Measurements from ENCODE around the gene SLC31A2.
"Not testable (repeated sequence)": the region's sequence is repeated elsewhere in the genome, so short reads cannot be mapped to it uniquely, and the experiment has no call there.

SLC31A2 gene

DNA sequence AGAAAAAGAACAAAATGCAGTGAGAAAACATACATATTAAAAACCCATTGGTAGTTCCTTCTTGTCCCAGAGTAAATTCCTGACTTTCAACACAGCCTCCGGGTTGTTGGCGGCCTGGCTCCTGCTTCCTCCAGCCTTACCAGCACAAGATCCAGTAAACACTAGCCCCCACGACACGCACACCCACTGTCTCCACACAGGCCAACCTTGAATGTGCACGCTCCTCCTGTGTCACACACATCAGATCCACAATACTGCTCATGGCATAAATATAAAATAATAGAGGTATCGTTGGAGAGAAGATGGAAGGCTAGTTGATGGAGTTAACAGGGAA, 2.5 kb upstream of the SLC31A2 start:
- H4K8ac ChIP-seq (ENCODE audit: low read length) = no peak overlapping the region
- H4K91ac ChIP-seq (ENCODE audit: low read length) = no peak overlapping the region
- H2BK12ac ChIP-seq (ENCODE audit: low read length in 2 of 2) = no peak overlapping the region
- no peak for DNase-seq
- H3K4ac ChIP-seq (ENCODE audit: low read depth in 1 of 2, low read length in 2 of 2) = no peak overlapping the region
- H2BK5ac ChIP-seq (ENCODE audit: low read depth, low read length, poor library complexity, severe bottlenecking) = no peak overlapping the region
- no peak overlapping the region for H2AFZ ChIP-seq (ENCODE audit: low read depth, low read length)
- H3K14ac ChIP-seq (ENCODE audit: low read length in 2 of 2) = no peak overlapping the region
- peak overlapping the region in 1 of 2 experiments; percentile 93 for H3K23ac ChIP-seq (ENCODE audit: low read length in 2 of 2)
- peaks cover 0 to 10% of the 10 kb centered on the region in 2 experiments for H3K36me3 ChIP-seq (ENCODE audit: control insufficient read depth in 1 of 2, insufficient read depth in 2 of 2, low read depth in 1 of 2, low read length in 2 of 2)
- no peak overlapping the region for H3K4me2 ChIP-seq (ENCODE audit: low read length, poor library complexity, severe bottlenecking)
- H3K79me1 ChIP-seq (replicated peaks; ENCODE audit: low read length, poor library complexity, severe bottlenecking) = peaks cover 7% of the 10 kb centered on the region
- no peak overlapping the region for H2BK15ac ChIP-seq (ENCODE audit: low read depth, poor library complexity, severe bottlenecking)
- H3K9me3 ChIP-seq (ENCODE audit: control insufficient read depth, low read length) = no peaks in the 10 kb centered on the region
- H3K4me1 ChIP-seq (ENCODE audit: control insufficient read depth, insufficient read depth, low read depth, low read length) = peaks cover 8% of the 10 kb centered on the region
- no peak overlapping the region for H3K18ac ChIP-seq (ENCODE audit: low read depth in 1 of 2, low read length in 2 of 2)
- WGBS = 97% methylated on average over 3 of the region's 6 CpGs
- no peak overlapping the region for H2AK5ac ChIP-seq (ENCODE audit: low read length, severe bottlenecking)
- no peak overlapping the region for H2BK120ac ChIP-seq (ENCODE audit: low read depth, low read length)
- no peak overlapping the region for H3K4me3 ChIP-seq (ENCODE audit: insufficient read depth in 1 of 2, low read depth in 1 of 2, low read length in 2 of 2)
- H3K9ac ChIP-seq (ENCODE audit: low read length) = no peak overlapping the region
- peaks cover 17 to 27% of the 10 kb centered on the region in 2 experiments for H3K27me3 ChIP-seq (ENCODE audit: control insufficient read depth in 1 of 2, insufficient read depth in 1 of 2, low read length in 2 of 2)
- no peak overlapping the region for H3K27ac ChIP-seq (ENCODE audit: low read length, poor library complexity, severe bottlenecking)

DNA sequence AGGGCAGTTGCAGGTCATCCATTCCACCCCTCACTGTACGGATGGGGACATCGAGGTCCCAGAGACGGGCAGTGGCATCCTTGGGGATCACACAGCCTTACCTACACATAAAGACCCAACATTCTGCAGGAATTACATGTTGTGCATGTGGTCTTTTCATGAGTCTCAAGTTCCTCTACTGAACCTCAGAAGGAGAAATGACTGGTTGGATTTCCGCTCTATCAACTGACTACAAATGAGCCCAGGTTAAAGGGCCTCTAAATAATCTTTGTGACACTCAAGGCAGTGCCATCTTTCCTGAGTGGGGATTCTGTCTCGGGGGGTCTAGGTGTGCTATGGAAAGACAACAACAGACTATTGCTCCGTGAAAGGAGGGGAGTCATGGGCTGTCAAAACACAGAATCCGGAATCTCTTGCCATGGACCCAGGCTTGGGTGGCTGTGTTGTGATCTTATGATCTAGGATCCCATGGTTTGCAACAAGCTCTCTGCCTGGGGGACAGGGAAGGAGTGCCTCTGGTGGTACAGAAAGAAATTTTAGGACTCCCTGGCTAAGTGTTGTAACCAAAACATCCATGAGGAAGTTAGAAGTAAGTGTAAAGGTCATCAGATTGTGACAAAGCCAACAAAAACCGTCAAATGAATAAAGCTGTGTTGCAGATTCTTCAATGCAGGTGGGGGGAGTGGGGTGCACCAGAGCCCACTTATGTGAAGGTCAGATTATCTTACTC, 1.9 kb upstream of the SLC31A2 start:
- H2AK5ac ChIP-seq (ENCODE audit: low read length, severe bottlenecking) = no peak overlapping the region
- no peak overlapping the region for H2BK15ac ChIP-seq (ENCODE audit: low read depth, poor library complexity, severe bottlenecking)
- H3K4ac ChIP-seq (ENCODE audit: low read depth in 1 of 2, low read length in 2 of 2) = no peak overlapping the region
- H4K8ac ChIP-seq (ENCODE audit: low read length) = no peak overlapping the region
- no peak overlapping the region for H2BK120ac ChIP-seq (ENCODE audit: low read depth, low read length)
- H3K9me3 ChIP-seq (ENCODE audit: control insufficient read depth, low read length) = no peaks in the 10 kb centered on the region
- H2BK5ac ChIP-seq (ENCODE audit: low read depth, low read length, poor library complexity, severe bottlenecking) = no peak overlapping the region
- no peak overlapping the region for H3K27ac ChIP-seq (ENCODE audit: low read length, poor library complexity, severe bottlenecking)
- no peak overlapping the region for H2BK12ac ChIP-seq (ENCODE audit: low read length in 2 of 2)
- H3K9ac ChIP-seq (ENCODE audit: low read length) = no peak overlapping the region
- no peak overlapping the region for H3K4me2 ChIP-seq (ENCODE audit: low read length, poor library complexity, severe bottlenecking)
- H3K4me3 ChIP-seq (ENCODE audit: insufficient read depth in 1 of 2, low read depth in 1 of 2, low read length in 2 of 2) = no peak overlapping the region
- H3K23ac ChIP-seq (ENCODE audit: low read length in 2 of 2) = no peak overlapping the region
- H3K36me3 ChIP-seq (ENCODE audit: control insufficient read depth in 1 of 2, insufficient read depth in 2 of 2, low read depth in 1 of 2, low read length in 2 of 2) = peaks cover 0 to 14% of the 10 kb centered on the region in 2 experiments
- 92% methylated on average over 8 of the region's 8 CpGs for WGBS
- no peak for DNase-seq
- no peak overlapping the region for H3K14ac ChIP-seq (ENCODE audit: low read length in 2 of 2)
- peaks cover 7% of the 10 kb centered on the region for H3K79me1 ChIP-seq (replicated peaks; ENCODE audit: low read length, poor library complexity, severe bottlenecking)
- H3K4me1 ChIP-seq (ENCODE audit: control insufficient read depth, insufficient read depth, low read depth, low read length) = peaks cover 8% of the 10 kb centered on the region
- no peak overlapping the region for H2AFZ ChIP-seq (ENCODE audit: low read depth, low read length)
- peaks cover 13 to 21% of the 10 kb centered on the region in 2 experiments for H3K27me3 ChIP-seq (ENCODE audit: control insufficient read depth in 1 of 2, insufficient read depth in 1 of 2, low read length in 2 of 2)
- no peak overlapping the region for H3K18ac ChIP-seq (ENCODE audit: low read depth in 1 of 2, low read length in 2 of 2)
- H4K91ac ChIP-seq (ENCODE audit: low read length) = no peak overlapping the region

DNA sequence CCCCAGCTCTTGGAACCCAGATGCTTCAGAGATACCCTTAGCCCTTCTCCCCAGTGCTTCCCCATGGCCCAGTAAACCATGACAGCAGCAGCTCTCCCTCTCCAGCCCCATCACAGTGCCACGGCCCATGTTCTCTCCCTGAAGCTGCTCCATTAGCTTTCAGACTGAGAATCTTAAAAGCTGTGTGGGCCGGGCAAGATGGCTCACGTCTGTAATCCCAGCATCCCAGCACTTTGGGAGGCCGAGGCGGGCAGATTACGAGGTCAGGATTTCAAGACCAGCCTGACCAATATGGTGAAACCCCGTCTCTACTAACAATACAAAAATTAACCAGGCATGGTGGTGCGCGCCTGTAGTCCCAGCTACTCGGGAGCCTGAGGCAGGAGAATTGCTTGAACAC, 1.2 kb upstream of the SLC31A2 start:
- not testable (repeated sequence) for H3K79me1 ChIP-seq (replicated peaks; ENCODE audit: low read length, poor library complexity, severe bottlenecking); H2BK12ac ChIP-seq (ENCODE audit: low read length in 2 of 2); H3K23ac ChIP-seq (ENCODE audit: low read length in 2 of 2); H3K4me3 ChIP-seq (ENCODE audit: insufficient read depth in 1 of 2, low read depth in 1 of 2, low read length in 2 of 2); H3K4ac ChIP-seq (ENCODE audit: low read depth in 1 of 2, low read length in 2 of 2); H3K9me3 ChIP-seq (ENCODE audit: control insufficient read depth, low read length); H2BK120ac ChIP-seq (ENCODE audit: low read depth, low read length); H4K91ac ChIP-seq (ENCODE audit: low read length); H3K27ac ChIP-seq (ENCODE audit: low read length, poor library complexity, severe bottlenecking); H2BK5ac ChIP-seq (ENCODE audit: low read depth, low read length, poor library complexity, severe bottlenecking); H3K9ac ChIP-seq (ENCODE audit: low read length); H3K4me2 ChIP-seq (ENCODE audit: low read length, poor library complexity, severe bottlenecking); H3K14ac ChIP-seq (ENCODE audit: low read length in 2 of 2); H3K18ac ChIP-seq (ENCODE audit: low read depth in 1 of 2, low read length in 2 of 2); H2BK15ac ChIP-seq (ENCODE audit: low read depth, poor library complexity, severe bottlenecking); H2AFZ ChIP-seq (ENCODE audit: low read depth, low read length); H2AK5ac ChIP-seq (ENCODE audit: low read length, severe bottlenecking); H4K8ac ChIP-seq (ENCODE audit: low read length); DNase-seq
- Histone ChIP-seq H3K36me3 (ENCODE audit: control insufficient read depth in 1 of 2, insufficient read depth in 2 of 2, low read depth in 1 of 2, low read length in 2 of 2) (peaks cover 0 to 14% of the 10 kb centered on the region in 2 experiments), H3K27me3 (ENCODE audit: control insufficient read depth in 1 of 2, insufficient read depth in 1 of 2, low read length in 2 of 2) (peaks cover 13 to 20% of the 10 kb centered on the region in 2 experiments), H3K4me1 (ENCODE audit: control insufficient read depth, insufficient read depth, low read depth, low read length) (peaks cover 11% of the 10 kb centered on the region)
- WGBS = 89% methylated on average over 10 of the region's 10 CpGs

DNA sequence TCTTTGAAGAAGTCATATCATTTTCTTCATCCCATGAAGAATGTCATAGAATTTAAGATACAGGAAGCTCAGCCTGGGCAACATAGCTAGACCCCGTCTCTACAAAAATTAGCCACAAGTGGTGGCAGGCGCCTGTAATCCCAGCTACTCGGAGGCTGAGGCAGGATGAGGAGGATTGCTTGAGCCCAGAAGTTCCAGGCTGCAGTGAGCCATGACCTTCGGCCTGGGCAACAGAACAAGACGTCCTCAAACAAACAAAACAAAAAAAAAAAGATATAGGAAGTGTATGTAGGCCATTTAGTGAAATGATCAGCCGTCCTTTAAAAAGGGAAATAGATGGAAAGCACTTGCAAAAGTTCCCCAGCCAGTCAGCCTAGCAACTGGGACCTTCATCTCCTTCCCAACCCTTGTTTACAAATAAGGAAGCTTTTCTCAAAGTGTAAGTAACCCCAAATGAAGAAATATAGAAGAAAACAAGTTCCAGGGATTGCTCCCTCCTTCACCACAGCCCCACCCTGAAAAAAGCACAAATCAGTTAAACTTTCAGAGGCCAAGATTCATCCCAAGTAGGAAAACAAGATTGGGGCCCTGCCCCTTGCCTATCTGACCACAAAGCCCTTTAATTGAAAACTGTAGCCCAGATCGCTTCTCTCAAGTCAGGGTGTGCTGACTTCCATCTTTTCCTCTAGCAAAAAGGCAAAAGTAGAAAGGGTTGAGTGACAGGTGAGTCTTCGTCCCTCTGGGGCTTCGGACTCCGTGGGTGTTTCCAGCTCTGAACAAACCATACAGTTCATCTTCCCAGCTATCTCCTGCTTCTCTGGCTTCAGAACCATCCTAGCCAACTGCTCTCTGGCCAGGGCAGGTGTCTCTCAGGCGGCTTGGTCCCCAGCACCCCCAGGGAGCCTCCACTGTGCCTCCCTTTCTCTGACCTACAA, 1.2 kb downstream of the SLC31A2 start:
- Histone ChIP-seq H2BK12ac (ENCODE audit: low read length in 2 of 2) (no peak overlapping the region), H3K23ac (ENCODE audit: low read length in 2 of 2) (peak overlapping the region in 1 of 2 experiments; percentile 27), H3K18ac (ENCODE audit: low read depth in 1 of 2, low read length in 2 of 2) (no peak overlapping the region), H3K27ac (ENCODE audit: low read length, poor library complexity, severe bottlenecking) (no peak overlapping the region), H2BK5ac (ENCODE audit: low read depth, low read length, poor library complexity, severe bottlenecking) (no peak overlapping the region), H3K27me3 (ENCODE audit: control insufficient read depth in 1 of 2, insufficient read depth in 1 of 2, low read length in 2 of 2) (peaks cover 0 to 5% of the 10 kb centered on the region in 2 experiments), H2AK5ac (ENCODE audit: low read length, severe bottlenecking) (peak overlapping the region; percentile 65), H2AFZ (ENCODE audit: low read depth, low read length) (no peak overlapping the region), H2BK15ac (ENCODE audit: low read depth, poor library complexity, severe bottlenecking) (no peak overlapping the region), H3K14ac (ENCODE audit: low read length in 2 of 2) (no peak overlapping the region), H3K9me3 (ENCODE audit: control insufficient read depth, low read length) (no peaks in the 10 kb centered on the region), H3K36me3 (ENCODE audit: control insufficient read depth in 1 of 2, insufficient read depth in 2 of 2, low read depth in 1 of 2, low read length in 2 of 2) (peaks cover under 1 to 33% of the 10 kb centered on the region in 2 experiments), H3K4me3 (ENCODE audit: insufficient read depth in 1 of 2, low read depth in 1 of 2, low read length in 2 of 2) (peak overlapping the region in 1 of 2 experiments; percentile 92), H3K4me1 (ENCODE audit: control insufficient read depth, insufficient read depth, low read depth, low read length) (peaks cover 12% of the 10 kb centered on the region), H3K9ac (ENCODE audit: low read length) (peak overlapping the region; percentile 94), H2BK120ac (ENCODE audit: low read depth, low read length) (no peak overlapping the region), H3K4ac (ENCODE audit: low read depth in 1 of 2, low read length in 2 of 2) (no peak overlapping the region), H3K79me1 (replicated peaks; ENCODE audit: low read length, poor library complexity, severe bottlenecking) (peaks cover 7% of the 10 kb centered on the region), H4K91ac (ENCODE audit: low read length) (no peak overlapping the region), H3K4me2 (ENCODE audit: low read length, poor library complexity, severe bottlenecking) (peak overlapping the region; percentile 96), H4K8ac (ENCODE audit: low read length) (no peak overlapping the region)
- no peak for DNase-seq
- 79% methylated on average over 10 of the region's 11 CpGs for WGBS

All from mesenchymal stem cell (in vitro differentiated cells and primary cell).